GM12891 (cell line): Measurements from ENCODE around the gene APMAP.
"Not testable (repeated sequence)": the region's sequence is repeated elsewhere in the genome, so short reads cannot be mapped to it uniquely, and the experiment has no call there.

Source experiments
- POLR2A ChIP-seq: IDR thresholded peaks from 2 replicates; pipeline ENCODE4 v1.6.1; 2011; ENCODE audit warnings: low read depth, low read length, control low read depth
- POU2F2 ChIP-seq: IDR thresholded peaks from 2 replicates; pipeline ENCODE4 v1.6.1; 2011; ENCODE audit warnings: low read depth, mild to moderate bottlenecking, control low read depth, low read length, moderate library complexity
- SPI1 ChIP-seq: IDR thresholded peaks from 2 replicates; pipeline ENCODE4 v1.6.1; 2011; ENCODE audit warnings: low read depth, low read length, control low read depth
- TAF1 ChIP-seq: IDR thresholded peaks from 2 replicates; pipeline ENCODE4 v1.6.1; 2011; ENCODE audit warnings: low read depth, low read length, control low read depth

DNA sequence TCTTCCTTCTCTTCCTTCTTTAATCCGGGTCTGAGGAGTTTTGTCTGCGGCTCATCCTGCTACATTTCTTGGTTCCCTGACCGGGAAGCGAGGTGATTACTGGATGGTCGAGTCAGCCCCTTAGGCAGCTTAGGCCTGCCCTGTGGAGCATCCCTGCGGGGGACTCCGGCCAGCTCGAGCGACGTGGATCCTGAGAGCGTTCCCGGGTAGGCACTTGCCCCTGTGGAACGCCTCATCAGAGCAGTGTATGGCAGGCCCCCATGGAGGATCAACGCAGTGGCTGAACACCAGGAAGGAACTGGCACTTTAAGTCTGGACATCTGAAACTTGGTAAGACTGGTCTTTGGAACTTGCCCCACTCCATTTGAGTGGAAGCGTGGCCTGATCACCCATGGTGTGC lies 72.9 kb downstream of the APMAP start:
- TF ChIP-seq POU2F2, TAF1, SPI1, POLR2A: not testable (repeated sequence)
